ENCODE measurements around the gene PSMD11.
"Not testable (repeated sequence)": the region's sequence is repeated elsewhere in the genome, so short reads cannot be mapped to it uniquely, and the experiment has no call there.

The PSMD11 gene

GRCh38 chr17:32444301-32445073, at the start of gene PSMD11:
Gene PSMD11 (plus strand): TSS chr17:32444510. CDS start chr17:32444524, 14 bp downstream.
- DNase-seq (ENCODE audit: low spot score) = peak; percentile 99

- no peak for DNase-seq (ENCODE audit: low spot score)
Observed at GRCh38 chr17:32396343-32396742, 48.0 kb upstream of the PSMD11 start.

DNA sequence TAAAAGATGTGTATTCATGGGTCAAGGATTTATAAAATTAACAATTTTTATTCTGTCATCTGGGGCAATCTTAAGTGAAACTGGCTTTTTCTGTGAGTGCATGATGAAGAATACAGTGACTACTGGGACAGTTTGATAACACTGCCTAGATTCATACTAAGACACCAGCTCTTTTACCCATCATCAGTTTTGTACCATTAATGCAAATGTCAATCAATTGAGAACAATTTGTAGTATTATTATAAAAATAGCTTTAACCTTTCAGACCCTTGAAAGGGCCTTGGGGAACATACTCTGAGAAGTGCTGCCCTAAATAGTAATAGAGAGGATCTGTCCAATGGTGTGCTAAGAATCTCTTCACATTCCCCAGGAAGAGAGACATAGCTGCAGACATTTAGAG, 45.4 kb upstream of the PSMD11 start:
- no peak for DNase-seq (ENCODE audit: low spot score)

GRCh38 chr17:32410085-32410484, 34.2 kb upstream of the PSMD11 start:
- not testable (repeated sequence) for DNase-seq (ENCODE audit: low spot score)

DNA sequence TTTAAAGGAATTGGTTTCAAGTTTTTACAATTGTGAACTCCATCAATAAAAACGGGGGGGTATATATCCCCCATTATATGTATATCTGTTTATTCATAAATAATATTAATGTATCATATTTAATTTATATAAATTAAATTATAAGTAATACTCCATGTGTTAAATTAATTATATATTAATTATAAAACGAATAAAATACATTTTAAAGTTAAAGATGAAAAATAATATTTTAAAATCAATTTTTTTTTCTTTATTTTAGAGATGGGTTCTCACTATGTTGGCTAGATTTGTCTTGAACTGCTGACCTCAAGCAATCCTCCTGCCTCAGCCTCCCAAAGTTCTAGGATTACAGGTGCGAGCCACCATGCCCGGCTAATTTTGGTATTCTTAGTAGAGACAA, 17.4 kb upstream of the PSMD11 start:
- no peak for DNase-seq (ENCODE audit: low spot score)

DNA sequence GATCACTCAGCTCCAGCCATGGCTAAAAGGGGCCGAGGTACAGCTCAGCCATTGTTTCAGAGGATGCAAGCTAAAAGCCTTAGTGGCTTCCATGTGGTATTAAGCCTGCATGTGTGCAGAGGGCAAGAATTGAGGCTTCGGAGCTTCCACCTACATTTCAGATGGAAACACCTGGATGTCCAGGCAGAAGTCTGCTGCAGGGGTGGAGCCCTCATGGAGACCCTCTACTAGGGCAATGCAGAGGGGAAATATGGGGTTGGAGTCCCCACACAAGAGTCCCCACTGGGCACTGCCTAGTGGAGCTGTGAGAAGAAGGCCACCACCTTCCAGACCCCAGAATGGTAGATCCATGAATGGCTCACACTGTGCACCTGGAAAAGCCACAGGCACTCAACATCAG, 14.7 kb upstream of the PSMD11 start:
- no peak for DNase-seq (ENCODE audit: low spot score)

- no peak for DNase-seq (ENCODE audit: low spot score)
Observed at GRCh38 chr17:32440722-32441121, 3.6 kb upstream of the PSMD11 start.

DNA sequence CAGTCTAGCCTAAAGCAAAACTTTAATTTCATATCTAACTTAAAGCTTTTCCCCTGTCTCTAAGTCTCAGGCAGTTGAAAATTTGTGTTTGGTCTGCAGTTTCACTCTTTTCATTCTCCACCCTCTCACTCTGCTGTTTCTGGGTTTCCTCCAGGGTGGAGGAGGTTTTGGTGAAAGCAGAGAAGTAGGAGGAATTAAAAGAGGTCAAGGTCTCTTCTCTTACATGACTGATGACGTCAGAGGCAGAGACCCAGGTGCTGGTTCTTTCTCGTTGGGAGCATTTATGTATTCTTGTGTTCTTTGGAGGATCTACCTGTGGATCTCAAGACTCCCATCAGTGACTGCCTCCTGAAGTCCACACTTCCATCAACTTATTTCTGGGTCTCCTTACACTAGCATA, 2.4 kb upstream of the PSMD11 start:
- DNase-seq (ENCODE audit: low spot score) = no peak

DNA sequence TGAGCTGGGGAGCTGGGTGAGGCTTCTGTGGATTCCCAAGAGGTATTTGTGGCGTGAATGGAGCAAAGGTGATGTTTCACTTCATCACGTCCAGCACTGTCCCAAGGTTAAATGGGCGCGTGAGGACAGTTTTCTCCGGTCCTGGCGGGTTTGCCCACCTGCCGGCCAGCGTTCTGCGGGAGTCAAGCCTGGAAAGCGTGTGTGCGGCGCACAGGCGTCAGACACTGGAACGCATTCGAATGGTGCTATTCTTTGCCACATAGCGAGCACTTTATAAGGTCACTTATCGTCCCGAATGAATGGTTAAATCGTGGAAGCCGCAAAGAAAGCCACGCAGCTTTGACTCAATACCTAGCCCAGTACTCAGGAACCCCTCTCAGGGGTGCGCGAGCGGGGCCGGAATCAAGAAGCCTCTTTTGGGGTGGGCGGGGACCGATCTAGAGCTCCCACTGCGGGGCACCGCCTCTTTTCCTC, 446 bp upstream of the PSMD11 start:
- no peak for DNase-seq (ENCODE audit: low spot score)

DNA sequence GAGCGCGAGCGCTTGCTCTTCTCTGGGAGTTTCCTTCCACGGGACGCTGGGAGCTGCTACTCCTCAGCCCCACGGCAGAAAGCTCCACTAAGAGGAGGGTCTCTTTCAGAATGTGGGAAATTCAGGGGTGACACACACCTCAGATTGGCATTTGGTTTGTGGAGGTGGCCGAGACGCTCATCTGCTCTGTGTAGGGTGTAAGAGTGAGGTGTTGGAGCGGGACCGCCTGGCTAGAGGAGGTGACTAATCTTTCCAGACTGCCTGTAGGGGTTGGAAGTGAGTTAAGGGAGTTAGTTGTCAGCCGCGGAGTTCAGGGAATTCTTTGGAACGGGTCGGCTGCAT, 735 bp downstream of the PSMD11 start:
- peak; percentile 33 for DNase-seq (ENCODE audit: low spot score)

- DNase-seq (ENCODE audit: low spot score) = peak; percentile 26
Observed at GRCh38 chr17:32445497-32445896, 1.2 kb downstream of the PSMD11 start.

DNA sequence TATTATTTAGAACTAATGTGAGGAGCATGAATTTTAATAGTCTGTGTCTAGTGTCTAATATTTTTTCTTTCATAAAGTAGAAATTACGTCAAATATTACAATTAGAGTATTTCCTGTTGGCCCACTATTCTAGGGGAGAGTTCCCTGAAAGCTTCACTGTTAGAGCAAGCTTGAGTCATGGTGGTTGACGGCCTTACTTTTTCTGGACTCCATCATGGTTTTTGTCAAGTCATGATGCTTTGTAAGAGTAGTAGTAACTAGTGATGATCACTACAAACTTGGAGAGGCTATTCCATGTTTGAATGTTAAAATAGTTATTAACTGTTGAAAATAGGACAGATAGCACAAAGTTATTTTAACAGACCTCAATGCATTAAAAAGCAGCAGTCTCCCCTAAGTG, 1.7 kb downstream of the PSMD11 start:
- DNase-seq (ENCODE audit: low spot score) = peak; percentile 47

GRCh38 chr17:32446949-32447348, 2.6 kb downstream of the PSMD11 start:
- no peak for DNase-seq (ENCODE audit: low spot score)

GRCh38 chr17:32449963-32450362, 5.7 kb downstream of the PSMD11 start:
- no peak for DNase-seq (ENCODE audit: low spot score)

GRCh38 chr17:32450379-32450778, 6.1 kb downstream of the PSMD11 start:
- DNase-seq (ENCODE audit: low spot score) = not testable (repeated sequence)

DNA sequence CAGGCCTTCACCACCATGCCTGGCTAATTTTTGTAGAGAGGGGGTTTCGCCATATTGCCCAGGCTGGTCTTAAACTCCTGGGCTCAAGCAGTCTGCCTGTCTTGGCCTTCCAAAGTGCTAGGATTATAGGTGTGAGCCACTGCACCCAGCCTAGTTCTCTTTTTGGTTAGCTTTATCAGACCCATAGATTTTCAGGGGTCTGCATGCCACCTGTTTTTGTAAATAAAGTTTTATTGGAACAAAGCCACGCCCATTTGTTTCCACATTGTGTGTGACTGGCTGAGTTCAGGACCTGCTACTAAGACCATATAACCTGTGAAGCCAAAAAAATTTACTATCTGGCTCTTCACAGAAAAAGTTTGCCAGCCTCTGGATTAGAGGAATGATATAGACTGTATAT, 7.6 kb downstream of the PSMD11 start:
- no peak for DNase-seq (ENCODE audit: low spot score)

DNA sequence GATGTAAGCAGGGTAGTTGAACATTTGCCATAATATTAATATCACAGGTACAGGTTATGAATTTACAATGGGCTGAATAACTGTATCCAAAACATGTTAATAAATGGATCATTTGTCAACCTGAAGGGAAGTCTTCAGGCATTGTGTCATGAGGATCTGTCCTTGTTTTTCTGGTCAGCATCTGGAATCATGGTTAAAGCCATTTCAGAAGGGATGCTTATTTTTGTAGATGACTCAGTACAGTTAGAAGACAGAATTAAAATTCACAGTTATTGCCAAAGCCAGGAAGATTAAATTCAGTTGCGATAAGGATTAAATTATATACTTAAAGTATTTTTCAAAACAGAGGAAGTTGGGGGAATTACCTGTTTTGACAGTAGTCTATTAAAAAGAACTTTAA, 8.0 kb downstream of the PSMD11 start:
- DNase-seq (ENCODE audit: low spot score) = no peak

GRCh38 chr17:32453370-32453769, 9.1 kb downstream of the PSMD11 start:
- DNase-seq (ENCODE audit: low spot score) = no peak

GRCh38 chr17:32458371-32458770, 14.1 kb downstream of the PSMD11 start:
- peak; percentile 33 for DNase-seq (ENCODE audit: low spot score)

- DNase-seq (ENCODE audit: low spot score) = no peak
Observed at GRCh38 chr17:32460054-32460453, 15.7 kb downstream of the PSMD11 start.

DNA sequence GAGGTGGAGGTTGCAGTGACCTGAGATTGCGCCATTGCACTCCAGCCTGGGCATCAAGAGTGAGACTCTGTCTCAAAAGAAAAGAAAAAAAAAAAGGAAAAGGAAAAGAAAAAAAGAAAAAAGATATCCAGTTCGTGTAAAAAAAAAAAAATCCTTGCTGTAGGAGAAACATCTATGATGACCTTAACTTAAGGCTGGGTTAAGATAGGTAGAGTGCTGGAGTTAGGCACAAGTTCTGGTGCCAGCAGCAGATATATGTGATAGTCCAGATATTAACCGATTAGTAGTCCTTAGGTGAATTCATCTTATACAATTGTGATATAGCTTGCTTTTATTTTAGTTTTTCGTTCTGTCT, 17.2 kb downstream of the PSMD11 start:
- DNase-seq (ENCODE audit: low spot score) = no peak

GRCh38 chr17:32461853-32462617, 17.7 kb downstream of the PSMD11 start:
- peak; percentile 67 for DNase-seq (ENCODE audit: low spot score)

- no peak for DNase-seq (ENCODE audit: low spot score)
Observed at GRCh38 chr17:32463304-32463703, 19.0 kb downstream of the PSMD11 start.

- no peak for DNase-seq (ENCODE audit: low spot score)
Observed at GRCh38 chr17:32464374-32464773, 20.1 kb downstream of the PSMD11 start.

All from activated CD4-positive, alpha-beta T cell treated with anti-CD3 and anti-CD28 coated beads, Interleukin-2, Interleukin-4, amounts not matched to agents 100 ng/mL and 50 ng/mL, durations not matched to agents 16 hours and 8 hours (primary cell).